ENCODE data around the gene ZNRD2.

The ZNRD2 gene

DNA sequence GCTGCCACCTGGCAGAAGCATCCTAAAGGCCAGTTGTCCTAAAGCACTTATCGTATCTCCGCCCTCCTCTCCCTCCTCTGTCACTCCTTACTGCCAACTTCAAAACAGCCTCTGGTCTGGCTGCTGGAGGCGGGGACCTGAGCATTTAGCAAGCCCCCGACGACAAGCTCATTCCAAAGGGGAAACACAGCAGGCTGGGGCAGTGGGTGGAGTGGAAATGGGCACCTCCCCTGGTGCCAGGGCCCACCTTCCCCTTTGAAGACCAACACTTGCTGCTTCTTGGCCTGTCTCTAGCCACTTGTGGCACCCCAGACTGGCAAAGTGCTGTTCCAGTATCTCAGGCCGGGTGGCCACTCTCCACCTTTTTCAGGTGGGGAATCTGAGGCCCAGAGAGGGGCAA is 40.1 kb downstream of the ZNRD2 start:
- DNase-seq (ENCODE audit: low read depth in 2 of 2): no peak

DNA sequence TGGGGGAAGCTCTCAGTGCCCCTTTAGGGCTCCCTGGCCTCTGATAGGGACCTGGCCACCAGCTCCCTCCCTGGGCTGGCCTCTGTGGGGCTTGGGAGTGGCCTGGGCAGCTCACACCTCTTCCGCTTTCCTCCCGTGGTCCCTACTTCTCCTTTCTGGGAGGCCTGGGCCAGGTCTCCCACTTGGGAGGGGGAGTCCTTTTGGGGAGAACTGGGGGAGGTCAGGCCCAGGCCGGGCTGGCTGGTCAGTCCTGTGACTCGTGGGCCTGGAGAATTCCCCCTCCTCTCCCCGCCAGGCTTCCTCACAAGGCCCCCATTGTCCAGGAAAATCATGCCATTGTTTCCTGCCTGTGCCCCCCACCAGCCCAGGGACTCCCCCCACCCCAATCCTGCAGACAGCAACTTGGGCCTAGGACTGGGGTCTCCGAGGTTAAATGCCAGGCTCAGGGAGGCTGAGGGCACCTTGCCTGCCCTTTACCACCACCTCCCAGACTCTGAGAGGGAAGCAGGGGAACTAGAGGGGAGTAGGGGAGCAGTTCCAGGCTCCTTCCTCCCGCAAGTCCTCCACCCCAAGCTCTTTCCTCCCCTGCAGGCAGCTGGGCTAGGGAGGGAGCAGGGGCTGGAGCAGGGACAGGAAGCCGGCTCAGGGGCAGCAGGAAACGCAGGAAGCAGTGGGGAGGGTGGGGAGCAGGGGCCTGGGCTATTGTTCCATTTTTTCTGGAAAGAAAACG is 40.9 kb downstream of the ZNRD2 start:
- DNase-seq (ENCODE audit: low read depth in 2 of 2): no peak

DNA sequence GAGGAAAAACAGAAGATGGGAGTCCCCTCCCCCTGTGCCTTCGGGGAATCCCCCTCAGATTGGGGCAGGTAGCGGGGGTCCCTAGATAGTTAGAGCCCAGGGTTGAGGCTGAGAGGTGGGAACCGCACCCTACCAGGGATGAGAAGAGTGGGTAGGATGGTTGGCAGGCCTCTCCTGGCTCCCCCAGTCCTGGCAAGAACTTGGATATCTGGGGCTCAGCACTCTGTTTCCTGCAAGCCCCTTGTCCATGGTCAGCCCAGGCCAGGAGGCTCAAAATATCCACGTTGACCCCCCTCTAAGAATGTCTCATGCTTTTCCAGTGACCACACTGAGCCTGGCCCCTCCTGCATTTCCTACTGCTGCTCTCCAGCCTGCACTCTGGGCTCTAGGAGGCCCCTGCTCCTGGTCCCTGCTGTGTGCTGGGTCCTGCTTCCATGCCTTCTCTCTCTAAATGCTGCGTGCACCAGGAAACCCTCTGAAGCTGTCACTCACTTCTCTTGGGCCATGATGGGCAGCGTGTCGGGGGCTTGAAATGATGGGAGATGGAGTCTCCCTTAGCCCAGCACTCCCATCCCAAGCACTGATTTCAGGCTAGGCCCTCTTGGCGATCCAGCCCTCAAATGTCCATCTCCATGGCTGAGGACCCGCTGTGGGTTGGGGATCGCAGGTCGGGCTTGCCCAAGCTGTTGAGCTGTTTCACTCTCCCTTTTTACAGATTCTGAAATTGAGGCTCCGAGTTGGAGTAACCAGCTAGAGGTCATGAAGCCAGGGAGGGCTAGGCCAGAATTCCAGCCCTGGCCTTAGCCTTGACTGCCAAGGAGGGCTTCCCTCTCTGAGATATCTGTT is 41.7 kb downstream of the ZNRD2 start:
- DNase-seq (ENCODE audit: low read depth in 2 of 2): no peak

DNA sequence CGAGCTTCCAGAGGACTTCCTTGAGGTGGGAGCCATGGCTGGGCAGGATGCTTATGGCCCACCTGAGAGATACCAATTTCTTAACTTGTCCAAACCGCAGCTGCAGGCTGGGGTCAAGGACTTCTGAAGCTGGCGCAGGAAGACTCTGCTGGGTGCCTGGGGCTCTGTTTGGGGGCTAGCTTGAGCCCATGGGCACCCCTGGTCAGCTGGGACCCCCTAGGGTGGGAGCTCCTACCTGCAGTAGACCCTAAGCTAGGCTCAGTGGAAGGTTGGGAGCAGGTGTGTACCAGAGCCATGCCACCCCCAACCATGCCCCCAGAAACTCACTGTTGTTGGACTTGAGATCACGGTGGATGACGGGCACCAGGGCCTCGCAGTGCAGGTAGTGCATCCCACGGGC is 42.4 kb downstream of the ZNRD2 start:
- DNase-seq (ENCODE audit: low read depth in 2 of 2): no peak

DNA sequence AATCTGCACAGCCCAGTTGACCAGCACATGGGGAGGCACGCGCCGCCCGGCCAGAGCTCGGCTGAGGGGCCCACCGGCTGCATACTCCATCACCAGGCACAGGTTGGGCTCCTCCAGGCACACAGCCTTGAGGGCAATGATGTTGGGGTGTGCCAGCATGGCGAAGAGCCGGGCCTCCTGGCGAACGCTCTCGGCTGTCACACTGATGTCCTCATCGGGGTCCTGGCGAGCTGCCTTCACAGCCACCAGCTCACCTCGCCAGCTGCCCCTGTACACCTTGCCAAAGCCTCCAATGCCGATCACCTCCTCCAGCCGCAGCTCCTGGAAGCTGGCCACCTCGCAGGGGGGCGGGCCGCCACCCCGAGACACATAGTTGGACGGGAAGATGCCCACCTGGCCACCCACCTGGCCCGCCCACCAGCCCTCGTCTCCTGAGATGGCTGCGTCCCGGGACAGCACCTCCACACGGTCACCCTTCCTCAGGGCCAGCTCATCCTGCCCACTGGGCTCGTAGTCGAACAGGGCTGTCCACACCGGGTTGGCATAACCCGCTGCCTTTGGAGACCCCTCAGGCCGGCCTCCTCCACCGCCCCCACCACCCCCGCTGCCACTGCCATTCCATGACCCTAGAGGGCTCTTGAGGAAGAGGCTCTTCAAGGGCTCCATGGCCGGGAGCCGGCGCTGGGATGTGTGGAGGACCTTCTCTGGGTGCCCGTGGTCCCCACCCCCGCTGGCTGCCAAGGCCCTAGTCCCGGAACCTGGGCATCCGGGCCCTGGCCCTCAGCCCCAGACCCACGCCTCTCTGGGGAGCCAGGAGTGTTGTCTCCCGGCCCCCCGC is 43.0 kb downstream of the ZNRD2 start:
- no peak for DNase-seq (ENCODE audit: low read depth in 2 of 2)

DNA sequence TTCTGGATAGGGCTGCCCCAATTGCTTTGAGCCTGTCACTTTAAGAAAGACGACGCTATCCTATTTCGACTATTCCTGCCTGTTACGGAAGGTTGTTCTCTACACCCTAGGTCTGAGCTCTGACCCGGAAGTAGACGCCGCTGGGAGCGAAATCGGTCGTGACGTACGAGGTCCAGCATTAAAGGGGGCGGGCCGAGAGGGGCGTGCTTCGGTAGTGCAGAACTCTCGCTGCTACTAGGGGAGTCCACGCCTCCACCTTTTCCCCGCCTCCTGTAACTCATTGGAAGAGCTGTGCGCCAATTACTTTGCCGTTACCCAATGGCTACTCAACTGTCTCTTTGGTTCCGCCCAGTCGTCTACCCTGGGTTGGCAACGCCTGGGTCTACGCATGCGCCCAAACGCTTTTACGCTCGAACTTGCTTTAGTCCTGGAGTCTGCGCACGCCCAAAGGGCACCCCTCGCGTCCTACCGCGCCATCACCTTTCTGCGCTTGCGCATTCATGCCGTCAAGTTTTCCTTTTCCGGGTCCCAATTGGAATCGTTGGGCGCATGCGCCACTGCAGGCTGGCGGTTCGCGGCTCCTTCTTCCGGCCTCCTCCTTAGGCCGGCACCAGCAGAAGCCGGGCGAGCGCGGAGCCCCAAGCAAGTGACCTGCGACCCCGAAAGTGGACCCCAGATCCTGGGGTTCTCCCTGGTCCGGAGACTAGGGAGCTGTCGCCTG is 45.1 kb downstream of the ZNRD2 start, which contains the start of gene PCNX3:
Gene PCNX3 (plus strand): TSS at position 548 of the 721 bp plus-strand sequence. CDS start 536 bp downstream, outside the sequence.
- DNase-seq (ENCODE audit: low read depth in 2 of 2): peak; percentile 100

DNA sequence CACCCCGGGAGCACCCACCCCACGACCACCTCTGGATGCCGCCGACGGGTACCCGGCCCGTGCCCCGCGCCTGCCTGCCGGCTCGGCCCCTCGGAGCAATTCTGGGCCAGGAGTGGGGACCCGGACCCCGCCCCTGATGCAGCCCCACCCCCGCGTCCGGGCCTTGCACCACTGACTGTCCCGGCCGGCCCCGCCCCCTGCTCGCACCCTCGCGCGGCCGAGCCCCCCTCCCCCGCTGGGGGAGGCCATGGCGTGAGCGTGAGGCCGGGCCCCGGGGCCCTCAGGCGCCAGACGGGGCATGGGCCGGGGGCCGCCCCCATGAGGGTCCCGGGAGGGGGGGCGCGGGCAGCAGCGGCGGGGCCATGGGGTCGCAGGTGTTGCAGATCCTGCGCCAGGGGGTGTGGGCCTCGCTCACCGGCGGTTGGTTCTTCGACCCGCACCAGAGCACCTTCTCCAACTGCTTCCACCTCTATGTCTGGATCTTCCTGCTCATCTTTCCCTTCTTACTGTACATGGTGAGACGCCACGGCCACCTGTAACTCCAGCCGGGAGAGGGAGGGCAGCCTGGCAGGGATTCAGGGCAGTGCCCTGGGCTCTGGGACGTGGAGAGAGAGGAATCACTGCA is 45.8 kb downstream of the ZNRD2 start:
- no peak for DNase-seq (ENCODE audit: low read depth in 2 of 2)

DNA sequence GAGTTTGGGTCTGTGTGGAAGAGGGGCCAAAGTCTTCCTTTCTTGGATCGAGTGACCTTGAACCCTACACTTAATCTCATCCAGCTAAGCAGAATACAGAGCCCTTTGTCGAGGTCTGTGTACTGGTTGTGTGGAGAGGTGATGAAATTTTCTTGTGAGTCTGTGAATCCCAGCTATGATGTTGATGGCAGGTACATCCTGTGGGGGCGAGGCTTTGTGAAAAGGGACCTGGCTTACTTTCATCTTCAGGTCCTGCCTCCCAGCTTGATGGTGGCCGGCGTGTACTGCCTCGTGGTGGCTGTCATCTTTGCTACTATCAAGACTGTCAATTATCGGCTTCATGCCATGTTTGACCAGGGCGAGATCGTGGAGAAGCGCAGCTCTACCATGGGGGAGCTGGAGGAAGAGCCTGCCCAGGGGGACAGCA is 46.3 kb downstream of the ZNRD2 start:
- DNase-seq (ENCODE audit: low read depth in 2 of 2): no peak

DNA sequence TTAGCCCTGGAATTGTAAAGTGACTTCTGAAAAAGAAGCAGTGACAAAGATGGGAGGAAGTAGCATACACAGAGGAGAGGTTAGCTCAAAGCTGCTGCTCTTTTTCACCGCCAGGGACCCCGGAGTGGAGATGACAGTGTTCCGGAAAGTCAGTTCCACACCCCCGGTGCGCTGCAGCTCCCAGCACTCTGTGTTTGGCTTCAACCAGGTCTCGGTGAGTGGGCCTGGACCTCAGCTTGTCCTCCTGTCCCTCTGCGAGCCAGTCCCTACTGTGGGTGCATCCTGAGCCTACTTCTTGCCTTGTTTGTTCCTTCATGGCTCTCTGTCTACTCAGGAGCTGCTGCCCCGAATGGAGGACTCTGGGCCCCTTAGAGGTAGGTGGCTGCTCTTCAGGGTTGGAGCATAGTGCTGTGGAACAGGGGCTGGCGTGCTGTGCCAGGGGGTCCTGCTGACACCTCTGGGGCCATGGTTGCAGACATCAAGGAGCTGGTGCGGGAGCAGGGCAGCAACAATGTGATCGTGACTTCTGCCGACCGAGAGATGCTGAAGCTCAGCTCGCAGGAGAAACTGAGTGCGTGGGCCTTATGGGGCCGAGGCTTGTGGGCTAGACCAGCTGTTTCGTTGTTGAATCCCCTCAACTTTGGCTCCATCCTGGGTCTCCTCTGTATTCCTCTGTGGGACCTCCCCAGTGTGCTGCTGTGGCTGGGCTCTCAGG is 47.0 kb downstream of the ZNRD2 start:
- DNase-seq (ENCODE audit: low read depth in 2 of 2): no peak

DNA sequence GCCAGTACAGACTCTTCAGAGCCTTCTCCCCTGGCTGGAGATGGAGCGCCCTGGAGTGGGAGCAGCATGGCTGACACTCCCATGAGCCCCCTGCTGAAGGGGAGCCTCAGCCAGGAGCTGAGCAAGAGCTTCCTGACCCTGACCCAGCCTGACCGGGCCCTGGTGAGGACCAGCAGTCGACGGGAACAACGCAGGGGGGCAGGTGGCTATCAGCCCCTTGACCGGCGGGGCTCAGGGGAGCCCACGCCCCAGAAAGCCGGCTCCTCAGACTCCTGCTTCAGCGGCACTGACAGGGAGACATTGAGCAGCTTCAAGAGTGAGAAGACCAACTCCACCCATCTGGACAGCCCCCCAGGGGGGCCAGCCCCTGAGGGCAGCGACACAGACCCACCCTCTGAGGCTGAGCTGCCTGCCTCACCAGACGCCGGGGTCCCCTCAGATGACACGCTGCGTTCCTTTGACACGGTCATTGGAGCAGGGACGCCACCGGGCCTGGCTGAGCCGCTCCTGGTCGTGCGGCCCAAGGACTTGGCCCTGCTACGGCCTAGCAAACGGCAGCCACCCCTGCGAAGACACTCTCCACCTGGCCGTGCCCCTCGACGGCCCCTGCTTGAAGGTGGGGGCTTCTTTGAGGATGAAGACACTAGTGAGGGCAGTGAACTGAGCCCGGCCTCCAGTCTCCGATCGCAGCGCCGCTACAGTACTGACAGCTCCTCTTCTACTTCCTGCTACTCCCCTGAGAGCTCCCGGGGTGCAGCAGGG is 47.9 kb downstream of the ZNRD2 start:
- no peak for DNase-seq (ENCODE audit: low read depth in 2 of 2)

DNA sequence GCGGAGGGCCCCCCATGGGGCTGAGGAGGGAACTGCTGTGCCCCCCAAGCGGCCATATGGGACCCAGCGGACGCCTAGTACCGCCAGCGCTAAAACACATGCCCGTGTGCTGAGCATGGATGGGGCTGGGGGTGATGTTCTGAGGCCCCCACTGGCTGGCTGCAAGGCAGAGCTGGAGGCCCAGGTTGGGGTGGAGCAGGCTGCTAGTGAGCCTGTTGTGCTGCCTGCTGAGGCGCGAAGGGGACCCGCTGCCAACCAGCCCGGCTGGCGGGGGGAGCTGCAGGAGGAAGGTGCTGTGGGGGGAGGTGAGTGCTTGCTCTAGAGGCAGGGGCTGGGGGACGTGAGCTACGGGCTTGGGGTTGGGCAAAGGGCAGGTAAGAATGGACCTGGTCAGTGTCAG is 48.5 kb downstream of the ZNRD2 start:
- no peak for DNase-seq (ENCODE audit: low read depth in 2 of 2)

DNA sequence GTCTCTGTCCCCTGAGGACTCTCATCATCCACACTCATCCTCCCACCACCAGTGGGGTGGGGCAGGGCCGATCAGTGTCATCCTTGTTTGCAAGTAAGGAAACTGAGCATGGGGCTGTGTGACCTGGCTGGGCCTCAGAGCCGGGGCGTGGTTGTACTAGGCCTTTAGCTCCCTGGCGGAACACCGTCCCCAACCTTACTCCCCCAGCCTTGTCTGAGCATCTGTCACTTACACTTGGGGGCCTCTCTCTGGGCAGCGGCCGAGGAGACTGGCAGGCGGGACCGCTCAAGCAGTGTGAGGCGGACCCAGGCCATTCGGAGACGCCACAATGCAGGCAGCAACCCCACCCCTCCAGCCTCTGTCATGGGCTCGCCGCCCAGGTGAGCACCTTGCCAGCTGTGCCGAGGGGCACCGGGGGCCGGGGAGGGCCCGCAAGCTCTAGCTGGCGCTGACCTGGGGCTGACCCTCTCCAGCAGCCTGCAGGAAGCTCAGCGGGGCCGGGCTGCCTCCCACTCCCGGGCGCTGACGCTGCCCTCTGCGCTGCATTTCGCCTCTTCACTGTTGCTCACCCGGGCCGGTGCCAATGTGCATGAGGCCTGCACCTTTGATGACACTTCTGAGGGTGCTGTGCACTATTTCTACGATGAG is 49.1 kb downstream of the ZNRD2 start:
- no peak for DNase-seq (ENCODE audit: low read depth in 2 of 2)

DNA sequence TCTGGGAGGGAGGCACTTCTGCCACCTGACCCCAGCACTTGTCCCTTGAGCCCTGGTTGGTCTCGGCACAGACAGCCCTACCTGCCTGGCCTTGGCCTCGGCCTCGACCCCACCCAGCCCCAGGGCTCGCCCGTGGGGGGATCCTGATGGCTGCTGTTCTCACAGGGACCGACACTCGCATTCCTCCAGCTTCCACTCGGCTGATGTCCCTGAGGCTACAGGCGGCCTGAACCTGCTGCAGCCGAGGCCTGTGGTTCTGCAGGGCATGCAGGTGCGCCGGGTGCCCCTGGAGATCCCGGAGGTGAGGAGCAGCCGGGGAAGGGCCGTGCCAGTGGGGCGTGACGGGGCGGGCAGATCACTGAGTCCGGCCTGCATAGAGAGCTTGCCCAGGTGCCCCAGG is 50.4 kb downstream of the ZNRD2 start:
- DNase-seq (ENCODE audit: low read depth in 2 of 2): no peak

DNA sequence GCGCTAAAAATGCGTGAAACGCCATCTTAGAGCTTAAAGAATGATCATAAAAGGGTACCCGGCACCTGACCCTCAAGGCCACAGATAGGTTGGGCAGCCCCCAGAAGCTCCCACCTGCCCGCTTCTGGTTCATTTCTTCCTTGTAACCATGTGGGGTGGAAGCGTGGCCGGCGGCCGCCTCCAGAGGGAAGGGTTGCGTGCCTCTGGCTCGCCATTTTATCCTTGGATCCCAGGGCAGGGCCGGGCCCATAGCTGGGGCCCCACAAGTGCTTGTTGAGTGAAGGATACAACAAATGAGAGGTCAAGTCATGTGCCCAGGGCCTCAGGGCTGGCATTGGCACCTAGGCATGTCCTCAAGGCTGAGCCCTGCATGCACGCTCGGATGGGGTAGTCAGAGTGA is 51.2 kb downstream of the ZNRD2 start:
- DNase-seq (ENCODE audit: low read depth in 2 of 2): no peak

Measured in fibroblast of skin of left quadriceps (primary cell).